Activated naive CD4-positive, alpha-beta T cell treated with anti-CD3 and anti-CD28 coated beads, Interleukin-2, amount 50 U/mL, for 72 hours (primary cell): Measurements from ENCODE around the gene TAB2. TPM values are rescaled to one million over a fixed set of nuclear protein-coding genes. Genes with fewer than 3 reads are reported as not detected.

Experiments used
- ATAC-seq, 2 donors: fragments of 150-1000 bp; cut with Tn5 transposase; 2 replicates each; pipeline ENCODE4 v1.10.0; 2021; ENCODE audit warnings: mild to moderate bottlenecking in 2 of 2, moderate library complexity in 2 of 2
- DNase-seq, 2 donors: peaks; one replicate each; pipeline ENCODE4 v3.0.0; 2021 to 2022; ENCODE audit warnings: low spot score in 2 of 2
- H3K27ac Mint-ChIP-seq, 2 donors: one replicate each; pipeline ENCODE4 v1.8.0; 2022; ENCODE audit warnings: mild to moderate bottlenecking in 2 of 2, mixed read lengths in 2 of 2
- H3K36me3 Mint-ChIP-seq, 2 donors: one replicate each; pipeline ENCODE4 v1.8.0; 2022; ENCODE audit warnings: mixed read lengths in 2 of 2
- H3K9me3 Mint-ChIP-seq, 2 donors: one replicate each; pipeline ENCODE4 v1.8.0; 2022; ENCODE audit warnings: mixed read lengths in 2 of 2
- total RNA-seq, 2 donors: library from RNA; stranded (reverse); gene quantifications; one replicate each; pipeline ENCODE4 v1.2.3, GENCODE V29; 2022

TAB2 gene, protein sequence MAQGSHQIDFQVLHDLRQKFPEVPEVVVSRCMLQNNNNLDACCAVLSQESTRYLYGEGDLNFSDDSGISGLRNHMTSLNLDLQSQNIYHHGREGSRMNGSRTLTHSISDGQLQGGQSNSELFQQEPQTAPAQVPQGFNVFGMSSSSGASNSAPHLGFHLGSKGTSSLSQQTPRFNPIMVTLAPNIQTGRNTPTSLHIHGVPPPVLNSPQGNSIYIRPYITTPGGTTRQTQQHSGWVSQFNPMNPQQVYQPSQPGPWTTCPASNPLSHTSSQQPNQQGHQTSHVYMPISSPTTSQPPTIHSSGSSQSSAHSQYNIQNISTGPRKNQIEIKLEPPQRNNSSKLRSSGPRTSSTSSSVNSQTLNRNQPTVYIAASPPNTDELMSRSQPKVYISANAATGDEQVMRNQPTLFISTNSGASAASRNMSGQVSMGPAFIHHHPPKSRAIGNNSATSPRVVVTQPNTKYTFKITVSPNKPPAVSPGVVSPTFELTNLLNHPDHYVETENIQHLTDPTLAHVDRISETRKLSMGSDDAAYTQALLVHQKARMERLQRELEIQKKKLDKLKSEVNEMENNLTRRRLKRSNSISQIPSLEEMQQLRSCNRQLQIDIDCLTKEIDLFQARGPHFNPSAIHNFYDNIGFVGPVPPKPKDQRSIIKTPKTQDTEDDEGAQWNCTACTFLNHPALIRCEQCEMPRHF
- 10 to 100 TPM; 88.0 to 98.2 TPM for total RNA-seq

- DNase-seq (peak; percentile 71 to 82), ATAC-seq (peak; percentile 54 to 55)
- peaks cover 6 to 34% of the 10 kb centered on the region in 2 donors for H3K36me3 Mint-ChIP-seq
- H3K9me3 Mint-ChIP-seq: peaks cover 6 to 11% of the 10 kb centered on the region in 2 donors
- H3K27ac Mint-ChIP-seq: peak within 1 kb of the TSS; percentile 95 to 97
Measured at GRCh38 chr6:149317644-149318571, at the start of gene TAB2. TAB2 (plus strand) TSS chr6:149317712; CDS start chr6:149369998, 52,286 bp downstream.

GRCh38 chr6:149268146-149268545 lies 49.4 kb upstream of the TAB2 start:
- no peak for DNase-seq
- no peak overlapping the region for H3K27ac Mint-ChIP-seq
- no peak for ATAC-seq
- peaks cover 0 to 14% of the 10 kb centered on the region in 2 donors for H3K36me3 Mint-ChIP-seq
- peaks cover 0 to 3% of the 10 kb centered on the region in 2 donors for H3K9me3 Mint-ChIP-seq

GRCh38 chr6:149268768-149269167 lies 48.7 kb upstream of the TAB2 start:
- Mint-ChIP-seq H3K36me3 (peaks cover 0 to 20% of the 10 kb centered on the region in 2 donors), H3K9me3 (peaks cover 0 to 6% of the 10 kb centered on the region in 2 donors), H3K27ac (no peak overlapping the region)
- no peak for DNase-seq
- no peak for ATAC-seq

GRCh38 chr6:149270616-149271015 lies 46.9 kb upstream of the TAB2 start:
- Mint-ChIP-seq H3K27ac (no peak overlapping the region), H3K36me3 (peaks cover 0 to 28% of the 10 kb centered on the region in 2 donors), H3K9me3 (peaks cover 0 to 8% of the 10 kb centered on the region in 2 donors)
- no peak for DNase-seq
- no peak for ATAC-seq

GRCh38 chr6:149271348-149272340 lies 45.9 kb upstream of the TAB2 start:
- Mint-ChIP-seq H3K36me3 (peaks cover 0 to 28% of the 10 kb centered on the region in 2 donors), H3K27ac (peak overlapping the region; percentile 79 to 89), H3K9me3 (peaks cover 0 to 8% of the 10 kb centered on the region in 2 donors)
- DNase-seq (peak in 1 of 2 donors; percentile 44), ATAC-seq (peak; percentile 93 to 94)

DNA sequence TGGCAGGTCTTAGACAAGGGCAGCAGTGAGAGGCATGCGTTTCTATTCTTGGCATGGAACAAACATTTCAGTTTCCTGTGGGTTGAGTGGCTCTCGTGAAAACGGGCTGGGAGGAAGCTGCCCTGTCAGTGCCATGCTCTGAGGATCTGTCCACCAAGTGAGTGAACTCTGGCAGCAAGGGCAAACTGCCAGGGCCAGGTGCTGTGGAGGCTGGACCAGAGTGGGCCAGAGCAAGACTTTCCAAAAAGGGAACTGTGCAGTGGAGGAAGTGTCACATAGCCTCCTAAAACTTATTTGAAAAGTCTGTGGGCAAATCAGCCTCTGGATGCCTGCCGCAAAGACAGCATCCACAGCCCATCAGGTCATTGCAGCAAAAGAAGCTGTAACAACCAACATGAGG lies 44.2 kb upstream of the TAB2 start:
- Mint-ChIP-seq H3K9me3 (peaks cover 0 to 8% of the 10 kb centered on the region in 2 donors), H3K36me3 (peaks cover 0 to 28% of the 10 kb centered on the region in 2 donors), H3K27ac (no peak overlapping the region)
- DNase-seq (no peak), ATAC-seq (no peak)

DNA sequence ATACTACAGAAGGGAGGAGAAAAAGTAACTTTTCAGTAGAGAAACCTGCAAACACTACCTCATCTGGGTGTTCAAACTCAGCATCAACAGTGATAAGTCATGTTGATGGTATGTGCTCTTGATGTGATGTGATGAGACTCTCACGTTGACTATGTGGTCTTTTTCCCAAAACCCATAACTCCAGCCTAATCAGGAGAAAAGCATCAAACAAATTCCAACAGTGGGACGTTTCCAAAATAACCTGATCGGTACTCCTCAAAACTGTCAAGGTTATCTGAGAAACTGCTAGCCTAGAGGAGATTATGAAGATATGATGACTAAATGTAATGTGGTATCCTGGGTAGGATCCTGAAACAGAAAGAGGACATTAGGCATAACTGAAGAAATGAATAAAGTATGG lies 41.9 kb upstream of the TAB2 start:
- Mint-ChIP-seq H3K36me3 (peaks cover 0 to 28% of the 10 kb centered on the region in 2 donors), H3K9me3 (peaks cover 0 to 5% of the 10 kb centered on the region in 2 donors), H3K27ac (no peak overlapping the region)
- no peak for ATAC-seq
- no peak for DNase-seq

- Mint-ChIP-seq H3K36me3 (peaks cover 0 to 18% of the 10 kb centered on the region in 2 donors), H3K9me3 (peaks cover 0 to 5% of the 10 kb centered on the region in 2 donors), H3K27ac (no peak overlapping the region)
- DNase-seq: no peak
- ATAC-seq: peak; percentile 29 to 86
Measured at GRCh38 chr6:149277621-149278020, 39.9 kb upstream of the TAB2 start.

GRCh38 chr6:149278997-149279396 lies 38.5 kb upstream of the TAB2 start:
- DNase-seq (no peak), ATAC-seq (peak in 1 of 2 donors; percentile 54)
- Mint-ChIP-seq H3K9me3 (no peaks in the 10 kb centered on the region), H3K36me3 (peaks cover 0 to 6% of the 10 kb centered on the region in 2 donors), H3K27ac (no peak overlapping the region)

GRCh38 chr6:149284904-149285303 lies 32.6 kb upstream of the TAB2 start:
- ATAC-seq (peak; percentile 86 to 97), DNase-seq (peak in 1 of 2 donors; percentile 31)
- peak overlapping the region; percentile 66 to 81 for H3K27ac Mint-ChIP-seq
- no peaks in the 10 kb centered on the region for H3K36me3 Mint-ChIP-seq
- no peaks in the 10 kb centered on the region for H3K9me3 Mint-ChIP-seq

- H3K36me3 Mint-ChIP-seq: no peaks in the 10 kb centered on the region
- DNase-seq (no peak), ATAC-seq (no peak)
- H3K9me3 Mint-ChIP-seq: no peaks in the 10 kb centered on the region
- no peak overlapping the region for H3K27ac Mint-ChIP-seq
Measured at GRCh38 chr6:149285626-149286025, 31.9 kb upstream of the TAB2 start.

- Mint-ChIP-seq H3K9me3 (no peaks in the 10 kb centered on the region), H3K36me3 (no peaks in the 10 kb centered on the region), H3K27ac (no peak overlapping the region)
Measured at GRCh38 chr6:149286905-149287304, 30.6 kb upstream of the TAB2 start.

GRCh38 chr6:149289192-149289781 lies 28.2 kb upstream of the TAB2 start:
- no peaks in the 10 kb centered on the region for H3K9me3 Mint-ChIP-seq
- H3K36me3 Mint-ChIP-seq: no peaks in the 10 kb centered on the region
- ATAC-seq (peak in 1 of 2 donors; percentile 61), DNase-seq (no peak)
- no peak overlapping the region for H3K27ac Mint-ChIP-seq

More at GRCh38 chr6:149286905-149287304, 30.6 kb upstream of the TAB2 start:
- DNase-seq (no peak), ATAC-seq (no peak)

DNA sequence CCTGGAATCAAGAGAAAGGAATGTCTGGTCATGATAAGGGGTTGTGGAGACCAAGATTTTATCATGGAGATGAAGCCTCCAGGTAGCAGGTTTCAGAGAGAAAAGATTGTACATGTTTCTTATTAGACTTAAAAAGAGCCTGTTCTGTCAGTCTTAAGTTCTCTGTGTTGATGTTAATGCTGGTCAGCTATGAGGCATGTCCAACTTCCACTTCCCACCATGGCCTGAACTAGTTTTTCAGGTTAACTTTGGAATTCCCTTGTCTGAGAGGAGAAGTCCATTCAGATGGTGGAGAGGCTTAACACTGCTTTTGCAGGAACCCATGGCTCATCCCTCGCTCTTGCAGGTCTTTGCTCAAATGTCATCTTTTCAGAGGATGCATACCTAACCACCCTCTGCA lies 27.5 kb upstream of the TAB2 start:
- no peak for ATAC-seq
- no peaks in the 10 kb centered on the region for H3K36me3 Mint-ChIP-seq
- no peaks in the 10 kb centered on the region for H3K9me3 Mint-ChIP-seq
- DNase-seq: no peak
- H3K27ac Mint-ChIP-seq: no peak overlapping the region

DNA sequence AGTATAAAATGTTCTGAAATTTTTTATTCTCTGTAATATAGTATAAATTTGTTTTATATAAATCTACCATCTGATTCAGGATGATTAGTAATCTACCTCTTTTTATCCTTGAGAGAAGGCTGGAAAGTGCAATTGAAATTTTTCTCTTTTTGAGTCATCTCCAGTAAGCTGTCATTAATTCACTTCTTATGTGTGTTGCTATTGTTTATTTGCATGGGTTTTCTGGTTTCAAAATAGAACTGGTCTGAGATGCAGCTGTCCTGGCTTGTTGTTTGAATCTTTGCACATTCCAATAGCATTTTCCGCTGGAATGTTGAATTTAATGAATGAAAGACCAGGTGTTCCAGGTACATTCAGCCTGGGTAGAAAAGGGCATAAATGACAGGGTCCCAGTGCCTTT lies 24.3 kb upstream of the TAB2 start:
- DNase-seq (no peak), ATAC-seq (no peak)
- Mint-ChIP-seq H3K36me3 (no peaks in the 10 kb centered on the region), H3K9me3 (no peaks in the 10 kb centered on the region), H3K27ac (no peak overlapping the region)
